ENCODE results near the gene PRRT1. TPM values are rescaled to one million over a fixed set of nuclear protein-coding genes. Genes with fewer than 3 reads are reported as not detected.

The PRRT1 gene
- total and polyA plus RNA-seq, 8 donors, result 0.80 to 1.9 (median 1.3) TPM

GRCh38 chr6:32113386-32114352 lies 38.1 kb downstream of the PRRT1 start:
- H3K4me1 ChIP-seq, result peaks cover 14 to 52% of the 10 kb centered on the region in 2 donors
- ATAC-seq (peak; percentile 74), DNase-seq (peak in 3 of 4 donors; percentile 83 to 95 (median 87))
- H3K27me3 ChIP-seq, result peaks cover 0 to 14% of the 10 kb centered on the region in 2 donors
- intact Hi-C loops (cut with DNase I), result no loop called here
- peak overlapping the region; percentile 63 to 78 for H3K27ac ChIP-seq
- no peak overlapping the region for H3K4me3 ChIP-seq
- H3K36me3 ChIP-seq, result peaks cover 0 to 48% of the 10 kb centered on the region in 2 donors
- TF ChIP-seq, protein P1, sequence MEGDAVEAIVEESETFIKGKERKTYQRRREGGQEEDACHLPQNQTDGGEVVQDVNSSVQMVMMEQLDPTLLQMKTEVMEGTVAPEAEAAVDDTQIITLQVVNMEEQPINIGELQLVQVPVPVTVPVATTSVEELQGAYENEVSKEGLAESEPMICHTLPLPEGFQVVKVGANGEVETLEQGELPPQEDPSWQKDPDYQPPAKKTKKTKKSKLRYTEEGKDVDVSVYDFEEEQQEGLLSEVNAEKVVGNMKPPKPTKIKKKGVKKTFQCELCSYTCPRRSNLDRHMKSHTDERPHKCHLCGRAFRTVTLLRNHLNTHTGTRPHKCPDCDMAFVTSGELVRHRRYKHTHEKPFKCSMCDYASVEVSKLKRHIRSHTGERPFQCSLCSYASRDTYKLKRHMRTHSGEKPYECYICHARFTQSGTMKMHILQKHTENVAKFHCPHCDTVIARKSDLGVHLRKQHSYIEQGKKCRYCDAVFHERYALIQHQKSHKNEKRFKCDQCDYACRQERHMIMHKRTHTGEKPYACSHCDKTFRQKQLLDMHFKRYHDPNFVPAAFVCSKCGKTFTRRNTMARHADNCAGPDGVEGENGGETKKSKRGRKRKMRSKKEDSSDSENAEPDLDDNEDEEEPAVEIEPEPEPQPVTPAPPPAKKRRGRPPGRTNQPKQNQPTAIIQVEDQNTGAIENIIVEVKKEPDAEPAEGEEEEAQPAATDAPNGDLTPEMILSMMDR (IDR thresholded peaks at IDR 0.05), result peak in 1 of 2 donors; percentile 22
- H3K9me3 ChIP-seq, result no peaks in the 10 kb centered on the region

GRCh38 chr6:32112431-32112980 lies 39.2 kb downstream of the PRRT1 start:
- peaks cover 0 to 36% of the 10 kb centered on the region in 2 donors for H3K36me3 ChIP-seq
- no peak overlapping the region for H3K4me3 ChIP-seq
- peaks cover 20 to 54% of the 10 kb centered on the region in 2 donors for H3K4me1 ChIP-seq
- no peaks in the 10 kb centered on the region for H3K9me3 ChIP-seq
- no peak for DNase-seq
- no peak for ATAC-seq
- H3K27ac ChIP-seq, result peak overlapping the region; percentile 63 to 78
- H3K27me3 ChIP-seq, result peaks cover 0 to 26% of the 10 kb centered on the region in 2 donors
- intact Hi-C loops (cut with DNase I), result no loop called here
- TF ChIP-seq, protein P1 (IDR thresholded peaks at IDR 0.05), result no peak

GRCh38 chr6:32111424-32112066 lies 40.2 kb downstream of the PRRT1 start:
- TF ChIP-seq, protein P1 (IDR thresholded peaks at IDR 0.05), result no peak
- peak in 1 of 4 donors; percentile 67 for DNase-seq
- Histone ChIP-seq H3K9me3 (no peaks in the 10 kb centered on the region), H3K27me3 (peaks cover 0 to 35% of the 10 kb centered on the region in 2 donors), H3K4me1 (peaks cover 20 to 58% of the 10 kb centered on the region in 2 donors), H3K27ac (peak overlapping the region; percentile 49 to 63), H3K4me3 (no peak overlapping the region), H3K36me3 (peaks cover 0 to 27% of the 10 kb centered on the region in 2 donors)
- intact Hi-C loops (cut with DNase I), result no loop called here
- ATAC-seq, result no peak

DNA sequence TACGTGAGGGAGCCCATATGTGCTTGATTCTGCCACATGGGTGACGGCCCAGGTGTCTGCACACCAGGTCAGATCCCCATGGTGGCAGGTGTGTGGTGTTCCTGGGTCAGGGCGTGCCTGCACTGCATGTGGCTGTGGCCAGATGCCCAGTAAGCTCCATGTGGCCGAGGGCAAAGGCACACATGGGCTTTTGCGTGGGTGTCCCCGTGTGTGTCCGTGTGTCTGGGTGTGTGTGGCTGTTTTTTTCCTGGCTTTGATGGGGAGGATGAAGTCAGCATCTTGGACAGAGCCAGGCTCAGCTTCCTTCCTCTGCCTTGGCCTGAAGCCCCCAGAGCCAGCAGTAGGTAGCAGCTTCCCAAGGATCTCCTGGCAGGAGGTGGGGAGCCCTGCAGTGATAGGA lies 41.1 kb downstream of the PRRT1 start:
- no peak for DNase-seq
- H3K27me3 ChIP-seq, result peaks cover 0 to 38% of the 10 kb centered on the region in 2 donors
- H3K4me1 ChIP-seq, result peaks cover 20 to 57% of the 10 kb centered on the region in 2 donors
- H3K36me3 ChIP-seq, result peaks cover 0 to 17% of the 10 kb centered on the region in 2 donors
- H3K27ac ChIP-seq, result peak overlapping the region in 1 of 2 donors; percentile 63
- TF ChIP-seq, protein P1 (IDR thresholded peaks at IDR 0.05), result no peak
- H3K9me3 ChIP-seq, result no peaks in the 10 kb centered on the region
- H3K4me3 ChIP-seq, result no peak overlapping the region
- ATAC-seq, result no peak
- intact Hi-C loops (cut with DNase I), result no loop called here

Measured in left lung (tissue), 10 donors.